NT2/D1 (cell line): ENCODE results near the gene WDFY3.

Experiments used
- SUZ12 ChIP-seq: IDR thresholded peaks from 2 replicates; pipeline ENCODE4 v1.6.1; 2011; ENCODE audit not compliant: insufficient read length, insufficient read depth; ENCODE audit errors: extremely low read depth
- ZNF274 ChIP-seq: IDR thresholded peaks from 2 replicates; pipeline ENCODE4 v1.6.1; 2011; ENCODE audit warnings: mild to moderate bottlenecking, low read depth, low read length

- TF ChIP-seq ZNF274 (no peak), SUZ12 (no peak)
Observed at GRCh38 chr4:84915396-84915780, 51.1 kb downstream of the WDFY3 start.
